Lower lobe of right lung (tissue), 2 donors: ENCODE data around the gene NLGN3. TPM values are rescaled to one million over a fixed set of nuclear protein-coding genes. Genes with fewer than 3 reads are reported as not detected.

ENCODE experiments used
- ATAC-seq, 2 donors: fragments of 200-7000 bp; cut with Tn5 transposase; one replicate each; pipeline ENCODE4 v1.9.1; 2020 to 2022; ENCODE audit warnings: mild to moderate bottlenecking in 2 of 2, moderate library complexity in 2 of 2
- DNase-seq: peaks from one replicate; pipeline ENCODE4 v3.0.0-alpha.2; 2020
- H3K27ac ChIP-seq: fragments of 200-600 bp; one replicate; pipeline ENCODE4 v1.8.0; 2022
- H3K27me3 ChIP-seq: fragments of 200-600 bp; one replicate; pipeline ENCODE4 v1.8.0; 2022; ENCODE audit warnings: low read depth
- H3K36me3 ChIP-seq: fragments of 200-600 bp; one replicate; pipeline ENCODE4 v1.8.0; 2022; ENCODE audit warnings: mild to moderate bottlenecking
- H3K4me1 ChIP-seq: fragments of 200-600 bp; one replicate; pipeline ENCODE4 v1.8.0; 2022
- H3K4me3 ChIP-seq: fragments of 200-600 bp; one replicate; pipeline ENCODE4 v1.8.0; 2022; ENCODE audit warnings: mild to moderate bottlenecking
- H3K9me3 ChIP-seq: fragments of 200-600 bp; one replicate; pipeline ENCODE4 v1.8.0; 2022
- CTCF ChIP-seq: fragments of 200-600 bp; IDR thresholded peaks from one replicate; pipeline ENCODE4 v1.8.0; 2022; ENCODE audit warnings: antibody characterized with exemption, mild to moderate bottlenecking
- intact Hi-C: fragments of 100-400 bp; cut with DNase I; formaldehyde crosslinking; loops from one replicate; pipeline ENCODE4 v1.11.0; 2022
- total RNA-seq: library from RNA; stranded (reverse); fragmentation: NEBNext Ultra II Directional; extraction: Animal tissue kit (Norgen Biotek cat#: 25700); gene quantifications from one replicate; pipeline ENCODE4 v1.2.1, GENCODE V29; 2021
- donor health status: DM: no; HTN: yes; CAD: no; lungs with severe emphysema.

Gene NLGN3
- total RNA-seq, 1 donor from 2014 or later, result 1.3 TPM

DNA sequence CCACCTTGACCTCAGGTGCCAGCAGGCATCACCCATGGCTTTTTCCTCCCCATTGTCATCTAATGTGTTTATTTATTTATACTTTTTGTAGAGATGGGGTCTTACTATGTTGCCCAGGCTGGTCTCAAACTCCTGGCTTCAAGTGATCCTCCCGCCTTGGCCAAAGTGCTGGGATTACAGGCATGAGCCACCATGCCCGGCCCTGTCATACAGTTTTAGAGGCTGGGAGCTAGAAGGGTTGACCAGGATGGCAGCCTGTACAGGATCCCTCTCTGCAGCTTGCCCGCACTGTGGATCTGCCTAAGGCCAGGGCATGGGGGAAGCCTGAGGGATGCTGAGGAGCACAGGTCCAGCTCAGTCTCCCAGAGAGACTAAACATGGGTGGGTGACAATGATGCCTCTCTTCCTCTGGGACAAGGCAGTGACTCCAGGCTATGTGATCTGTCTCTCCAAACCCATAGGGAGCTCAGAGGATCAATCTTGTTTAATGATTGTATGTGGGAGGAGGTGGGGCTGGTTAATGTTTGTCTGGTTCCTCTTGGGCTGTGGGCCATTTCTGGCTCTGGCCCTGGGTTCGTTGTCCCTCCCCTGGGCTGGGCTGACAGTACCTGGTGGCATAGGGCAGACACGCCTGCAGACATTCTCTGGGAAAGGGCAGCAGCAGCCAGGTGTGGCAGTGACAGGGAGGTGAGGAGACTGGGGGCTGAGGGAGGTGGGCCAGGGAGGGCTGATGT is 70.1 kb downstream of the NLGN3 start:
- TF ChIP-seq CTCF, result no peak
- DNase-seq (no peak), ATAC-seq (peak in 1 of 2 donors; percentile 62)
- H3K4me3 ChIP-seq, result no peak overlapping the region
- no peak overlapping the region for H3K27ac ChIP-seq
- H3K4me1 ChIP-seq, result no peaks in the 10 kb centered on the region
- intact Hi-C loops, result no loop called here
- H3K9me3 ChIP-seq, result no peaks in the 10 kb centered on the region
- no peaks in the 10 kb centered on the region for H3K27me3 ChIP-seq
- H3K36me3 ChIP-seq, result no peaks in the 10 kb centered on the region

DNA sequence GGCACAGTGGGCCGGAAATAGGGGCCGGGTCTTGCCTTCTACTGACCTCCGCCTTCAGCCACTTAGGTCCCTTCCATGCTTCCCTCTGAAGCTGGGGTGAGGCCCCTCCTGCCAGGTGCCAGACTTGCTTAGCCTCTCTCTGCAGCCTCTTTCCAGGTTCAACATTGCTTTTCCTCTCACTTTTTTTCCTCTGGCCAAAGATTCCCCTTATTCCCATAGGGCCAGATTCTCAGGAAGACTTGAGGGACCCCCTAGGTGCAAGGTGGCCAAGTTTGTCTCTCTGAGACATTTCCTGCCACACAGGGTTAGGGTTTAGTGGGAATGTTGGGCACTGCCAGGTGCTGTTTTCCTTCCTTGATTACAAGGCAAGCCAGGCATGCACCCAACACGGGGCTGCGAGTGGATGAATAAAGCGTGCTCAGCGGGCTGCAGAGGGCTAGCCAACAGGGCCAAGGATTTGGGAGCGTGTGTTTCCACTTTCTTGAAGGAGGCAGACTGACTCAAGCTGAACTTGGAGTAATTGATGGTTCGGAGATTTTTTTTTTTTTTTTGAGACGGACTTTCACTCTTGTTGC is 70.8 kb downstream of the NLGN3 start:
- Histone ChIP-seq H3K4me1 (no peaks in the 10 kb centered on the region), H3K36me3 (no peaks in the 10 kb centered on the region), H3K9me3 (no peaks in the 10 kb centered on the region), H3K4me3 (no peak overlapping the region), H3K27ac (no peak overlapping the region), H3K27me3 (no peaks in the 10 kb centered on the region)
- intact Hi-C loops, result no loop called here
- ATAC-seq (peak in 1 of 2 donors; percentile 35), DNase-seq (no peak)
- no peak for TF ChIP-seq CTCF

- Histone ChIP-seq H3K36me3 (no peaks in the 10 kb centered on the region), H3K27me3 (no peaks in the 10 kb centered on the region), H3K9me3 (no peaks in the 10 kb centered on the region), H3K4me3 (no peak overlapping the region), H3K27ac (no peak overlapping the region), H3K4me1 (no peaks in the 10 kb centered on the region)
- ATAC-seq, result peak in 1 of 2 donors; percentile 26
- no peak for DNase-seq
- intact Hi-C loops, result no loop called here
- TF ChIP-seq CTCF, result no peak
Measured at GRCh38 chrX:71216485-71216884, 71.8 kb downstream of the NLGN3 start.

GRCh38 chrX:71217298-71217697 is 72.7 kb downstream of the NLGN3 start:
- ATAC-seq, result no peak
- TF ChIP-seq CTCF, result no peak
- Histone ChIP-seq H3K36me3 (no peaks in the 10 kb centered on the region), H3K4me1 (no peaks in the 10 kb centered on the region), H3K27me3 (no peaks in the 10 kb centered on the region), H3K9me3 (no peaks in the 10 kb centered on the region), H3K27ac (no peak overlapping the region), H3K4me3 (no peak overlapping the region)
- no peak for DNase-seq
- intact Hi-C loops, result no loop called here

Other genes starting within 250 kb of the NLGN3 start
- gene TEX11, start 236.1 kb upstream of the NLGN3 start, total RNA-seq, result not detected
- not detected for gene SLC7A3, start 213.7 kb upstream of the NLGN3 start, total RNA-seq
- gene SNX12, start 76.5 kb upstream of the NLGN3 start, total RNA-seq, result 47.7 TPM
- gene FOXO4, start 49.0 kb upstream of the NLGN3 start, total RNA-seq, result 34.7 TPM
- not detected for gene CXorf65, start 38.1 kb upstream of the NLGN3 start, total RNA-seq
- gene IL2RG, start 33.3 kb upstream of the NLGN3 start, total RNA-seq, result 33.1 TPM
- gene MED12, start 26.2 kb upstream of the NLGN3 start, total RNA-seq, result 48.4 TPM
- 1.7 TPM for gene GJB1, start 78.4 kb downstream of the NLGN3 start, total RNA-seq
- 23.2 TPM for gene ZMYM3, start 109.3 kb downstream of the NLGN3 start, total RNA-seq
- gene NONO, start 138.8 kb downstream of the NLGN3 start, total RNA-seq, result 233 TPM
- 1.4 TPM for gene ITGB1BP2, start 156.9 kb downstream of the NLGN3 start, total RNA-seq
- gene TAF1, start 221.5 kb downstream of the NLGN3 start, total RNA-seq, result 30.9 TPM